ENCODE data around the gene APOD. TPM values are rescaled to one million over a fixed set of nuclear protein-coding genes. Genes with fewer than 3 reads are reported as not detected.

Gene APOD
- total and polyA plus RNA-seq, 4 donors = 4.7 to 85.8 (median 21.3) TPM

GRCh38 chr3:195571361-195571760, 12.4 kb downstream of the APOD start:
- Histone ChIP-seq H3K9ac (ENCODE audit: insufficient read depth in 1 of 2, low read length in 2 of 2) (no peak overlapping the region), H3K27me3 (ENCODE audit: control insufficient read depth in 3 of 3, insufficient read depth in 3 of 3, low read length in 2 of 3) (no peaks in the 10 kb centered on the region), H3K4me1 (ENCODE audit: control insufficient read depth in 5 of 5, insufficient read depth in 5 of 5, low read length in 5 of 5) (peaks cover 0 to 8% (median 4%) of the 10 kb centered on the region in 5 donors), H3K4me3 (no peak overlapping the region), H3K9me3 (ENCODE audit: control insufficient read depth in 4 of 4, insufficient read depth in 3 of 4, low read length in 3 of 4) (peaks cover 0 to 1% (median 0%) of the 10 kb centered on the region in 4 donors), H3K36me3 (ENCODE audit: control insufficient read depth in 4 of 4, insufficient read depth in 4 of 4, low read length in 4 of 4) (no peaks in the 10 kb centered on the region), H3K27ac (ENCODE audit: low read depth in 1 of 2, low read length in 1 of 2) (no peak overlapping the region)
- TF ChIP-seq CTCF (IDR thresholded peaks at IDR 0.05; ENCODE audit: control extremely low read depth, extremely low read depth) = no peak
- DNase-seq (no peak), ATAC-seq (ENCODE audit: insufficient read depth, low FRiP score) (no peak)
- 86 to 89% methylated on average over 6 of the region's 6 CpGs for WGBS, 2 donors

- Histone ChIP-seq H3K4me1 (ENCODE audit: control insufficient read depth in 5 of 5, insufficient read depth in 5 of 5, low read length in 5 of 5) (peaks cover 0 to 8% (median 4%) of the 10 kb centered on the region in 5 donors), H3K4me3 (no peak overlapping the region), H3K27ac (ENCODE audit: low read depth in 1 of 2, low read length in 1 of 2) (no peak overlapping the region), H3K27me3 (ENCODE audit: control insufficient read depth in 3 of 3, insufficient read depth in 3 of 3, low read length in 2 of 3) (no peaks in the 10 kb centered on the region), H3K36me3 (ENCODE audit: control insufficient read depth in 4 of 4, insufficient read depth in 4 of 4, low read length in 4 of 4) (no peaks in the 10 kb centered on the region), H3K9me3 (ENCODE audit: control insufficient read depth in 4 of 4, insufficient read depth in 3 of 4, low read length in 3 of 4) (peaks cover 0 to 1% (median 0%) of the 10 kb centered on the region in 4 donors), H3K9ac (ENCODE audit: insufficient read depth in 1 of 2, low read length in 2 of 2) (no peak overlapping the region)
- WGBS, 2 donors = 87 to 91% methylated on average over 9 of the region's 9 CpGs
- TF ChIP-seq CTCF (IDR thresholded peaks at IDR 0.05; ENCODE audit: control extremely low read depth, extremely low read depth) = no peak
- ATAC-seq (ENCODE audit: insufficient read depth, low FRiP score) (no peak), DNase-seq (no peak)
Measured at GRCh38 chr3:195570912-195571311, 12.8 kb downstream of the APOD start.

GRCh38 chr3:195570344-195570743, 13.4 kb downstream of the APOD start:
- H3K36me3 ChIP-seq (ENCODE audit: control insufficient read depth in 4 of 4, insufficient read depth in 4 of 4, low read length in 4 of 4) = no peaks in the 10 kb centered on the region
- TF ChIP-seq CTCF (IDR thresholded peaks at IDR 0.05; ENCODE audit: control extremely low read depth, extremely low read depth) = no peak
- H3K27ac ChIP-seq (ENCODE audit: low read depth in 1 of 2, low read length in 1 of 2) = no peak overlapping the region
- H3K9ac ChIP-seq (ENCODE audit: insufficient read depth in 1 of 2, low read length in 2 of 2) = no peak overlapping the region
- WGBS, 2 donors = 81 to 85% methylated on average over 6 of the region's 6 CpGs
- no peak overlapping the region for H3K4me3 ChIP-seq
- no peaks in the 10 kb centered on the region for H3K27me3 ChIP-seq (ENCODE audit: control insufficient read depth in 3 of 3, insufficient read depth in 3 of 3, low read length in 2 of 3)
- H3K9me3 ChIP-seq (ENCODE audit: control insufficient read depth in 4 of 4, insufficient read depth in 3 of 4, low read length in 3 of 4) = peaks cover 0 to 1% (median 0%) of the 10 kb centered on the region in 4 donors
- DNase-seq (no peak), ATAC-seq (ENCODE audit: insufficient read depth, low FRiP score) (no peak)
- H3K4me1 ChIP-seq (ENCODE audit: control insufficient read depth in 5 of 5, insufficient read depth in 5 of 5, low read length in 5 of 5) = peaks cover 0 to 8% (median 4%) of the 10 kb centered on the region in 5 donors

- no peak for TF ChIP-seq CTCF (IDR thresholded peaks at IDR 0.05; ENCODE audit: control extremely low read depth, extremely low read depth)
- WGBS, 2 donors = 73 to 81% methylated on average over 5 of the region's 5 CpGs
- H3K4me3 ChIP-seq = no peak overlapping the region
- no peak for DNase-seq
- no peak overlapping the region for H3K9ac ChIP-seq (ENCODE audit: insufficient read depth in 1 of 2, low read length in 2 of 2)
- H3K27ac ChIP-seq (ENCODE audit: low read depth in 1 of 2, low read length in 1 of 2) = no peak overlapping the region
- no peaks in the 10 kb centered on the region for H3K27me3 ChIP-seq (ENCODE audit: control insufficient read depth in 3 of 3, insufficient read depth in 3 of 3, low read length in 2 of 3)
- peaks cover 0 to 8% (median 4%) of the 10 kb centered on the region in 5 donors for H3K4me1 ChIP-seq (ENCODE audit: control insufficient read depth in 5 of 5, insufficient read depth in 5 of 5, low read length in 5 of 5)
- H3K36me3 ChIP-seq (ENCODE audit: control insufficient read depth in 4 of 4, insufficient read depth in 4 of 4, low read length in 4 of 4) = no peaks in the 10 kb centered on the region
- no peak for ATAC-seq (ENCODE audit: insufficient read depth, low FRiP score)
- H3K9me3 ChIP-seq (ENCODE audit: control insufficient read depth in 4 of 4, insufficient read depth in 3 of 4, low read length in 3 of 4) = peaks cover 0 to 1% (median 0%) of the 10 kb centered on the region in 4 donors
Measured at GRCh38 chr3:195568630-195569029, 15.1 kb downstream of the APOD start.
